Tibial nerve (tissue), 4 donors: ENCODE results near the gene VWC2. TPM values are rescaled to one million over a fixed set of nuclear protein-coding genes. Genes with fewer than 3 reads are reported as not detected.

Experiments
- DNase-seq, 2 donors: peaks; one replicate each; pipeline ENCODE4 v3.0.0-alpha.2; 2019; ENCODE audit warnings: low spot score in 2 of 2
- H3K27ac ChIP-seq, 4 donors: fragments of 200-600 bp; sonication (generic) in 3 of 4; one replicate each; pipeline ENCODE4 v1.5.1; 2017 to 2019; ENCODE audit warnings: mild to moderate bottlenecking in 1 of 4
- H3K27me3 ChIP-seq, 2 donors: fragments of 200-600 bp; sonication (generic) in 1 of 2; one replicate each; pipeline versions ENCODE4 v1.5.1 to v1.6.0; 2017 to 2019
- H3K36me3 ChIP-seq, 3 donors: fragments of 200-600 bp; sonication (generic); one replicate each; pipeline ENCODE4 v1.5.1; 2018 to 2019
- H3K4me1 ChIP-seq, 4 donors: fragments of 200-600 bp; sonication (generic) in 3 of 4; one replicate each; pipeline ENCODE4 v1.5.1; 2017 to 2019
- H3K4me3 ChIP-seq, 4 donors: fragments of 200-600 bp; sonication (generic) in 3 of 4; one replicate each; pipeline ENCODE4 v1.5.1; 2017 to 2019; ENCODE audit warnings: mild to moderate bottlenecking in 1 of 4, moderate library complexity in 1 of 4
- H3K9me3 ChIP-seq, 4 donors: fragments of 200-600 bp; sonication (generic) in 3 of 4; one replicate each; pipeline ENCODE4 v1.5.1; 2017 to 2019
- CTCF ChIP-seq, 5 experiments: fragments of 200-600 bp in 3 of 5; fragments of 450-650 bp in 2 of 5; sonication (generic) in 3 of 5; IDR thresholded peaks; one replicate each; pipeline ENCODE4 v1.5.1; 2016 to 2019; ENCODE audit warnings: antibody characterized with exemption in 5 of 5, mild to moderate bottlenecking in 3 of 5, moderate library complexity in 2 of 5
- EP300 ChIP-seq, 2 donors: sonication (generic); formaldehyde crosslinking; IDR thresholded peaks; one replicate each; pipeline ENCODE4 v1.6.1; 2017; ENCODE audit warnings: antibody characterized with exemption in 2 of 2, mild to moderate bottlenecking in 1 of 2
- POLR2A ChIP-seq, 2 donors: fragments of 450-650 bp; IDR thresholded peaks; one replicate each; pipeline ENCODE4 v1.6.1; 2017; ENCODE audit warnings: antibody characterized with exemption in 2 of 2, mild to moderate bottlenecking in 2 of 2, moderate library complexity in 2 of 2
- WGBS, 2 donors: methylation state at CpG; one replicate each; pipeline ENCODE4 v1.1.5; 2018; 5-methylcytosine and 5-hydroxymethylcytosine counted together
- total RNA-seq, 4 donors: library from RNA; depleted of rRNA; stranded (reverse); fragments of >200 nt; gene quantifications; one replicate each; pipeline ENCODE4 v1.1.0, GENCODE V29; 2016

Gene VWC2
- total RNA-seq: under 1 TPM; under 0.01 to 0.20 (median under 0.01) TPM

- 0 to 1% methylated on average over 22 to 47 of the region's 75 CpGs for WGBS, 2 donors
- no peaks in the 10 kb centered on the region for H3K9me3 ChIP-seq
- TF ChIP-seq POLR2A (IDR thresholded peaks at IDR 0.05): no peak
- no peak for TF ChIP-seq EP300 (IDR thresholded peaks at IDR 0.05)
- no peak for TF ChIP-seq CTCF (IDR thresholded peaks at IDR 0.05)
- no peaks in the 10 kb centered on the region for H3K36me3 ChIP-seq
- H3K27me3 ChIP-seq: peaks cover 0 to 47% of the 10 kb centered on the region in 2 donors
- peak within 1 kb of the TSS in 3 of 4 donors; percentile 8 to 54 (median 23) for H3K4me3 ChIP-seq
- H3K27ac ChIP-seq: no peak within 1 kb of the TSS
- DNase-seq: no peak
- peaks cover 0 to 36% (median 5%) of the 10 kb centered on the region in 4 donors for H3K4me1 ChIP-seq
Observed at GRCh38 chr7:49773218-49773935, at the start of gene VWC2. Gene VWC2, plus strand, starts transcription at chr7:49773638. Its CDS starts 1,798 bp downstream, at chr7:49775436.

GRCh38 chr7:49724071-49724470 is 49.4 kb upstream of the VWC2 start:
- no peak for TF ChIP-seq CTCF (IDR thresholded peaks at IDR 0.05)
- no peak for TF ChIP-seq EP300 (IDR thresholded peaks at IDR 0.05)
- TF ChIP-seq POLR2A (IDR thresholded peaks at IDR 0.05): no peak
- Histone ChIP-seq H3K9me3 (no peaks in the 10 kb centered on the region), H3K27ac (no peak overlapping the region), H3K4me3 (no peak overlapping the region), H3K36me3 (no peaks in the 10 kb centered on the region), H3K27me3 (no peaks in the 10 kb centered on the region), H3K4me1 (no peaks in the 10 kb centered on the region)
- no peak for DNase-seq

DNA sequence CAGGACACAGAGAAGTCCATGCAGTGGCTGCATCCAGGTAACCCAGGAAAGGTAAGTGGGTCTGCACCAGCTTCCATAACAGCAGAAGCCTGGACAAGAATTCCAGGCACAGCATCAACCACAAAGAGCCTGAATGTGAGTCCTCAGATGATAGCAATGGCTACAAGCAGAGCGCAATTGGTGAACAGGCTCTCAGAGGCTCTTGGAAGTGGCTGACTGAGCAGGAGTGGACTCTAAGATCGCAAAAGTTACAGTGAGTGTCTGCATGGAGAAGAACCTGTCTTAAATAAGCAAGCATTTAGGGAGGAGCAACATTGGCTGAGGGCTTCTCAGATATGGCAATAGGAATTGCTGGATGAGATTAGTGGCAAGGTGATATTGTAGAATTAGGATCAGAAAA is 41.6 kb upstream of the VWC2 start:
- H3K27ac ChIP-seq: no peak overlapping the region
- H3K36me3 ChIP-seq: no peaks in the 10 kb centered on the region
- H3K27me3 ChIP-seq: no peaks in the 10 kb centered on the region
- H3K4me1 ChIP-seq: no peaks in the 10 kb centered on the region
- 50% methylated on average over 2 of the region's 2 CpGs for WGBS, 2 donors
- no peak overlapping the region for H3K4me3 ChIP-seq
- no peaks in the 10 kb centered on the region for H3K9me3 ChIP-seq
- TF ChIP-seq EP300 (IDR thresholded peaks at IDR 0.05) (no peak), POLR2A (IDR thresholded peaks at IDR 0.05) (no peak), CTCF (IDR thresholded peaks at IDR 0.05) (no peak)
- DNase-seq: no peak

GRCh38 chr7:49762666-49763065 is 10.8 kb upstream of the VWC2 start:
- no peak for TF ChIP-seq CTCF (IDR thresholded peaks at IDR 0.05)
- no peak for TF ChIP-seq POLR2A (IDR thresholded peaks at IDR 0.05)
- TF ChIP-seq EP300 (IDR thresholded peaks at IDR 0.05): no peak
- no peak for DNase-seq
- 29 to 48% methylated on average over 3 of the region's 3 CpGs for WGBS, 2 donors

GRCh38 chr7:49763791-49764190 is 9.6 kb upstream of the VWC2 start:
- 90 to 93% methylated on average over 3 of the region's 3 CpGs for WGBS, 2 donors

More at GRCh38 chr7:49762666-49763065, 10.8 kb upstream of the VWC2 start:
- no peaks in the 10 kb centered on the region for H3K9me3 ChIP-seq
- no peak overlapping the region for H3K27ac ChIP-seq
- H3K4me1 ChIP-seq: no peaks in the 10 kb centered on the region
- H3K36me3 ChIP-seq: no peaks in the 10 kb centered on the region
- H3K27me3 ChIP-seq: no peaks in the 10 kb centered on the region
- no peak overlapping the region for H3K4me3 ChIP-seq

More at GRCh38 chr7:49763791-49764190, 9.6 kb upstream of the VWC2 start:
- no peaks in the 10 kb centered on the region for H3K9me3 ChIP-seq
- TF ChIP-seq POLR2A (IDR thresholded peaks at IDR 0.05) (no peak), CTCF (IDR thresholded peaks at IDR 0.05) (no peak), EP300 (IDR thresholded peaks at IDR 0.05) (no peak)
- DNase-seq: no peak
- no peak overlapping the region for H3K27ac ChIP-seq
- H3K4me1 ChIP-seq: no peaks in the 10 kb centered on the region
- no peak overlapping the region for H3K4me3 ChIP-seq
- H3K27me3 ChIP-seq: no peaks in the 10 kb centered on the region
- H3K36me3 ChIP-seq: no peaks in the 10 kb centered on the region
